GM18907 (cell line): Measurements from ENCODE around the gene EPHA7.

Experiments
- ATAC-seq: cut with Tn5 transposase; IDR thresholded peaks from one replicate; pipeline ENCODE4 v1.9.1; 2021; ENCODE audit warnings: mild to moderate bottlenecking, moderate library complexity; ENCODE audit not compliant: unreplicated experiment

Gene EPHA7

DNA sequence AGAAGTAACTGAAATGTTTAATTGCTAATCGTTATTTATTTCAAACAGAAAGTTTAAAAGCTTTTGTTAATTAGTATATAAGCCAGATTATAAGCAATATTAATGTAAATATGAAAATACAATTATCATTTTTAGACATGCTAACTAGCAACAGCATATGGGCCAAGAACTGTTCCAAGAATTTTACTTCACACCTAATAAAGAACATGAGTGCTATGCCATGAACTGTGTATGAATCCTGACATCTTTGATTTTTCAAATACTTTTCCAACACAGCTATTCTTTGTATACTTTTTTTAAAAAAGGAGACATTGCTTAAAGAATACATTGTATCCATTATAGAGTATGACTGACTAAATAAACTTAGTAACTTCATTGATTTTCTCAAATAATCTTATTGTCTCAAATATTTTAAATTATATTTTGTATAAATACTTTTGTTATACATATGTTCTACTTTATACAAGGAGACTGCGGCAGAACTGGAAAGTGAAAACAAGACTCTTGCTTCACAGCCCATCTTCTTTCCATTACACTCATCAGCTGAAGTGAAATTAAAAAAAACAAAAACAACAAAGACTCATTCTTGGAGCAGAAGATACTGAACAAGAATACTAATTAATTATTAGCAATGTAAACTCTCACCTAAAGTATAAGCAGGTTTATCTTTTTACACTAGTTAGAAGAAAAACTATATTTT is 89.9 kb downstream of the EPHA7 start:
- ATAC-seq, result no peak

DNA sequence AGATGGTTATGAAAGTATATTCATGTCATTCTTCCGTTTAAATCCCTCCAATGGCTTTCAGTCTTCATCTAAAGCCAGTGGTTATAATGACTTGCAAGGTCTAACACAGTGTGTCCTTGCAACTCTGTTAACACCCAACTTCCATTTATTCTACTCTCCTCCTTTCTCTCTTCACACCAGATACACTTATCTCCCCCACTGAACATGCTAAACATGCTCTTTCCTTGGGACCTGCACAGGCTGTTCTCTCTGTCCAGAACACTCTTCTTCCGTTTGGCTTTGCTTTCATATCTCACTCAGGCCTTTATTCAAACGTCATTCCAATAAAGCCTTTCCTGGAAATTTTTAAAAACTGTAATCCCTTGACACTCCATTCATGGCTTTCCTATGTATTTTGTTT is 91.5 kb downstream of the EPHA7 start:
- no peak for ATAC-seq

DNA sequence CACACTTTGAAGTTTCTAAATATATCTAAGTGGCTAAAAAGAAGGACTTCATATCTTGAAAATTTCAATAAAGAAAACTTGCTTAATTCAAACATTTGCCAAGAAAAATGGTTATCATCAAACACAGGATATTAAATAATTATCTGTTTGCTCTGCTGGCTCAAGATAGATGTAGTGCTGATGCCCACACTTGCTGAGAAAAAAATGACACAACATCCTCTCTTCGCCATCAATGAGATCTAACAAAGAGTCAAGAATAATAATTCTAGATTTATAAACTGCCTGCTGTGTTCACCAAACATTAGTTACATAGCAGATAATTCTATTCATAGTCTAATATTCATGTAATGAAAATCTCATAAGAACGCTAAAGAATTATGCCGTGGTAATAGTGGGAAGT is 93.6 kb downstream of the EPHA7 start:
- ATAC-seq, result no peak

DNA sequence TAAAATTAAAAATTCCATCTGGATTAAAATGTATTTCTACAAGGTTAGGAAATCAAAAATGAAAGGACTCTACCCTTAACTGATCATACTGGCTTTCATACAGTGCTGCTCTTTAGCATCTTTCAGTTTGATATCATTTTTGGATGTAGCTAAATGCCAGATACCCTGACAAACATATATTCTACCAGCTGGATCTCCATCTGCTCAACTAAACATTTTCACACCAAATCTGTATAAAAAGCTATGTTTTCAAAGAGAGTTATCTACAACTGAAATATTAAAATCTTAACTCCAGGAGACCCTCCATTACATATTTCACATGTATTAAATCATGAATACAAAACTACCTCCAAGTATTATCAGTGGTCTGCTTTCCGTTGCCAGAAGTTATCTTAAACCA is 95.7 kb downstream of the EPHA7 start:
- no peak for ATAC-seq

DNA sequence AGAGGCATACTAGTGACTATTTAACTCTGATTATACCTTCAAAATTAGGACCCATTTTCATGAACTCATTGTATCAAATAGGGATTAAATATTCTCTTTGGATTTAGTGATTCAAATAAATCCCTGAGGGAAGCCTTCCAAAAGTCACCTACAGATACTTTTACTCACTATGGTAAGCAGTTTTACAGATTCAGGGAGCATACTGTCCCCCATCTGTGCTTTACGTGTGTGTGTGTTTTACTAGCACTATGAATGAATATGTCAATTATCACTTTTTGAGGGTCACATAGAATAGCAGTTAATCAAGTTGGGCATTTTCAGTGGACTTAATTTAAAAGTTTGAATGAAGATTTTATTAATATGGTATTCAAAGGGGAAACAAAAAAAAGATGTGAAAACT is 96.7 kb downstream of the EPHA7 start:
- ATAC-seq, result no peak

DNA sequence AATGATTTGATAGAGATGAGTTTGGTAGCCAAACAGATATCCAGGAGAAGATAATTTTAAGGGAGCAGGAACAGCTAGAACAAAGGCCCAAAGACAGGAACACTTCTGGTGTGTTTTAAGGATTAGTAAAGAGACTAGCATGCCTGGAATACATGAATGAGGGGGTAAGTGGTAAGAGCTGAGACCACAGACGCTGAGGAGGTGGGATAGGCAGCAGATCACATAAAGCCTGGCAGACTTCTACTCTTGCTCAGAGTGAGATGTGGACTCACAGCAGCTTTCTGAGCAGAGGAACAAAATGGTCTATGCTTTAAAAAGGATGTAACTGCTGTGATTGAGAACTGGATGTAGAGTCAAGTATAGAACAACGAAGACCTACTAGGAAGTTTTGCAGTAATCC is 100.1 kb downstream of the EPHA7 start:
- ATAC-seq, result no peak

DNA sequence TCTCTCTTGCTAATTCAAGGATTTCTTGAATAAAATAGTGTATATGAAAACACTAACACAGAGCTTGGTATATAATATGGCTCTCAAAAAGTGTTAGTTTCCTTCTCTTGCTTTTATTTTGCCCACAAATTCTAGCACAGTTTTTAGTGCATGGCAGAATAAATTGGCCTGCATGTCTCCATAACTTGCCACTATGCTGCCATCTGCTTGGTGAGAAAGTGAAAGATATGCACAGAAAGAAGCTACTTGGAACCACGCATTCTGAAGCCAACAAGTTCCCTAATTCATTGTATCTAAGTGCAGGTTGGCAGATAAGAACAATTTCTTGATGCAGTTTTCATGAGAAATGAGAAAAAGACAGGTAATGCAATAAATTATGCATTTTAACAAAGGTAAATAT is 101.2 kb downstream of the EPHA7 start:
- no peak for ATAC-seq

DNA sequence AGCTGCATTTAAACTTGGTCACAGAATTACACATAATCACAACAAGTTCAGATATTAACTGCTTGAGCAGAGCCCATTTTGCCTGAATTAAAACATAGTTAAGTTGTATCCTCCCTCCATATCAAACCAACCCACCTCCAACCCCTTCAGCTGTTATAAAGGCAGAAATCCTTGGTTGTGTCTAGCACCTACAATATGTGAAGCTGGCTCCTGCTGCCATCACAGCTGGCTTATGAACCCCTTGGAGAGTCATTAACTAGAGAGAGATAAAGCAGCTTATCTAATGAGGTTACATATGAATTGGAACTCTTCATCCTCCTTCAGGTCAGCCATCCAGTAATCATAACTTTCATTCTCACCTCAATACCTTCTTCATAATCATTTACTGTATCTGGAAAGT is 101.8 kb downstream of the EPHA7 start:
- no peak for ATAC-seq

DNA sequence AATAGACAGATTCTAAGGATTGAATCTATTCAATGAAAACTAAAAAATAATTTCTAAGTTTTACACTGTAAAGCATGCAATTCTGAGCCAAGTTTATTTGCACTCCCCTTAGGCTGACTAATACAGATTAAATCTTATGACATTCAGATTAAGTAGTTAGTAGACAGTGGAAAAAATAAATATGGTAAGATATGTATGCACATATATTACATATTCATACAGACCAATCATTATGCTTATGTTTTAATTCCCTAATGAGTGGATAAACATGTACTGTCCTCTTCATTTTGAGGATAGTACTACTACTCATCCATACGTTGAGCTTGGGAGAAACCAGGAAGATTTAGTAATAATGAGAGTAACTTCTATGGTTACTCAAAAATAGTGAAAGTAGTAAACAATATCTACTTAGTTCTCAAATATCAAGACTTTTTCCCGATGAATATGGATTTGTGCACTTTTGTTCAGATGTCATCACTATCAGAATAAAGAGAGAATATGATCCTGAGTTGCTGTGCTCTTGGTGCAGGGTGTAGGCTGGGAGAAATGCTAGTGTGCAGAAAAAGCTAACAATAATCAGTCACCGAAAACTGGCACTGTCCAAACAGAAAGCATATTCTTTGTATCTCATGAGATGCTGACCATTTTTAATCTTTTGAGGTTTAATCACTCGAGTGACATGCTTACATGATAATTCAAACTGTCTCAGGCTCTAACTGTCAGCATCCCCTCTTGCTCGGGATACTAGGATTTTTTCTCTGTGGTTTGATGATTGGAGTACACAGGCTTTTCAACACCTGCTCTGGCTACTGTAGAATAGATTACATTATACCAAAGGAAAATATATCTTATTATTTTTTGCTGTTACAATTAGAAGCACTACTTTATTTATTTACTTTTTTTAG is 111.6 kb downstream of the EPHA7 start:
- no peak for ATAC-seq

DNA sequence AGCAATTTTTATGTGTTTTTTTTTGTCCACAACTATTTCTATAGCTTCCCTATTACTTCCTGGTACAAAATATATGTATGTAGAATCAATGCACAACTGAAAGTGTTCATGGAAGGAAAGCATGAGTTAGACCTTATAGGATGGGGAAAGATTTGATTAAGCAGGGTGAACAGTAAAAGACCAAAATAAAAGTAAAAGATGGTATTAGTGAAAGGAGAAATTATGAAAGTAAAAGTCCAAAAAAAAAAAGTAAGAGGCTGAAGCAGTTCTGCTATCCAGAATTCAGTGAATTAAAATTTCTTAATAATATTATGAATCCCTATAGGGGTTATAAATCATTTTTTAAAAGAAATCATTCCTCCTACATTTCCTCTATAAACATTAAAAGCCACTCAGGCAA is 114.3 kb downstream of the EPHA7 start:
- no peak for ATAC-seq

DNA sequence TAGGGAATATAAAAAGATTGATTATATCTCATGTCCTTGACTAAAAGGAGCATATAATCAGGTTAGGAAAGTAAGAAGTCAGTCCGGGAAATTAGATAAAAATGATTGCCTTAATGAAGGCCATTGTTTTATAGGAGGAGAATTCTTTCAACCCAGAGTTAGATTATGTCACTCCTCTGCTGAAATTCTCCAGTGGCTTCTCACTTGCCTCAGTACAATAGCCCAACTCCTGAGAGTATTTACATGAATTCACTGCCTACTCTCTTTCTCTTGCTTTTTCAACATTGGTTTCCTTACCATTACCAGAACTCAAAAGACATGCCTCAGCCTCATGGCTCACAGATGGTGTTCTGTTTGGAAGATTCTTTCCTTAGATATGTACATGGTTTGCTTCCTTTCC is 114.9 kb downstream of the EPHA7 start:
- ATAC-seq, result no peak

DNA sequence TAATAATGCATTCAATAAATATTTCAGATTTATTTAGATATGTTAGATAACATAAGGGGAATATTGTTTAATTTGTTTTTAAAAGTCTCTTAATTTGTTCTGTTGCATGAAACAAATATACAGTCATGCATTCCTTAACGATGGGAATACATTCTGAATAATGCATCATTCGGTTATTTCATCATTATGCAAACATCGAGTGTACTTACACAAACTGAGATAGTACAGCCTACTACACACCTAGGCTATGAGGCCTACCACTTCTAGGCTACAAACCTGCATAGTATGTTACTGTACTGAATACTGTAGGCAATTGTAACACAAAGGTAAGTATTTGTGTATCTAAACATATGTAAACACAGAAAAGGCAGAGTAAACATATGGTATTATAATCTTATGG is 118.7 kb downstream of the EPHA7 start:
- ATAC-seq, result no peak

DNA sequence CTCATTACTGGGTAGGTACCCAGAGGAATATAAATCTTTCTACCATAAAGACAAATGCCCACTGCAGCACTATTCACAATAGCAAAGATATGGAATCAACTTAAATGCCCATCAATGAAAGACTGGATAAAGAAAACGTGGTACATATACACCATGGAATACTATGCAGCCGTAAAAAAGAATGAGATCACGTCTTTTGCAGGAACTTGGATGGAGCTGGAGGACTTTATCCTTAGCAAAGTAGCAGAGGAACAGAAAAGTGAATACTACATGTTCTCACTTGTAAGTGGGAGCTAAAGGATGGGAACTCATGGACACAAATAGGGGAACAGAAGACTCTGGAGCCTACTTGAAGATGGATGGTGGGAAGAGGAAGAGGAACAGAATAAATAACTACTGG is 119.7 kb downstream of the EPHA7 start:
- no peak for ATAC-seq

DNA sequence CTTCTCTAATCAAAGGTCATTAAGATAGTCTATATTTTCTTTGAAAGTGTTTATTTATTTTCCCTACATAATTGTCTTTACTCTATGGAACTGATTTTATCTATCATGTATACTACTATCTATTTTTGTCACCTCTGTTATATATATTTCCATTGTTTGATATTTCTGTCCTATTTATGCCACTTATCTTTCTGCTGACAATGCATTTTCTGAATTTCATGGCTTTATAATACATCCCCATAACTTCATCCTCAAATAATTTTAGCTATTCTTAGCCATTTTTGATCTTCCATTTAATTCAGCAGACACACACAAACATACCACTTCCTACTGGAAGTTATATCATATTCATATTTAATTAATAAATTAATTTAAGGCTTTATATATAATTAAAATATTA is 123.7 kb downstream of the EPHA7 start:
- no peak for ATAC-seq

DNA sequence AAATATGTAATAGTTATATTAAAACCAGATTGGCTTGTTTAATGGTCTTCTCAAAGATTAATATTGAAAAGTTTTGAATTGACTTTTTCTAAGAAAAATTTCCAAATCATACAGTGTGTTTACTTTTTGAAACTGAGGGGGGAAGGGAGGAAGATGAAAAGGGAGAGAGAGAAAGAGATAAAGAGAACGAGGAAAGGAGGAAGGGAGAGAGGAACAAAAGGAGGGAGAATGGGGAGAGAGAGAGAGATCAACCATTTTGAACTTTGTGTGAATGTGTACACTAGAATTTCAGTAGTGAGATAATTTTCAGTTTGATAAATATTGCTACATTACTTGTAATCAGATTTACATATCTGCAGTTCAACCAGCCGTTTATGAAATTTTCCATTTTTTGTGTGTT is 124.5 kb downstream of the EPHA7 start:
- ATAC-seq, result no peak

DNA sequence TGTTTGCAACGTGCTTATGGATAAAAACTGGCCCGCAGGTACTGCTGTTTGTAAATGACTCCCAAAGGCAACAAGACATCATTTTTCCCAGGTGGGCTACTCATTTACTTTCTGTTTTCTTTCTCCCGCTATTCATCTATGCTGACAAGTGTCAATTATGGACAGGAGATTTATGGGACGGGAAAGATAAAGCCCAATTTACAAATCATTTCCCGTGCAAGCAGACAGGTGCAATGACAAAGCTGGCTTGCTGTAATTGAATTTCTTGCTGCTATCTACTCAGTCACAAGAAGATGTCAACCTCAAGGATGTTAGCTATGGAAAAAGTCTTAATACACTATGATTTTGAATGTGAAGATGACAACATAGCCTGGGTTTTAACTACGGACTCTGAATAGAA is 125.5 kb downstream of the EPHA7 start:
- no peak for ATAC-seq

DNA sequence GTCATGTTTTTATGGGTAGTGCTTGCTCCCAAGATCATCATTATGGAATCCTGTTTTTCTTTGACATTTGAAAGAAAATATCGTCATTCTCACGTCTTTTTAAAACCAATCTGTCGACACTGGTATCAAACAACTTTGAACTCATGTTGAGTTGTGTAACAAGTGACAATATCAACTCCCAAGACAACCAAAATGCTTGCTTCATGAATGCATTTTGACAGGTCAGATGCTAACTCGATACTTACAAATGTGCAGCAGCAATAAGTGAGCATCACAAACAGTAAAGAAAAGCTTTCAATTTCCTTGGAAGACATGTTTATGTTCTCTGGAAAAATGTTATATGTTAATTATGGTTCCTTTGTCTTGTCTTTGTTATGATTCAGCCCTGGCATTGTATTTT is 125.9 kb downstream of the EPHA7 start:
- no peak for ATAC-seq

DNA sequence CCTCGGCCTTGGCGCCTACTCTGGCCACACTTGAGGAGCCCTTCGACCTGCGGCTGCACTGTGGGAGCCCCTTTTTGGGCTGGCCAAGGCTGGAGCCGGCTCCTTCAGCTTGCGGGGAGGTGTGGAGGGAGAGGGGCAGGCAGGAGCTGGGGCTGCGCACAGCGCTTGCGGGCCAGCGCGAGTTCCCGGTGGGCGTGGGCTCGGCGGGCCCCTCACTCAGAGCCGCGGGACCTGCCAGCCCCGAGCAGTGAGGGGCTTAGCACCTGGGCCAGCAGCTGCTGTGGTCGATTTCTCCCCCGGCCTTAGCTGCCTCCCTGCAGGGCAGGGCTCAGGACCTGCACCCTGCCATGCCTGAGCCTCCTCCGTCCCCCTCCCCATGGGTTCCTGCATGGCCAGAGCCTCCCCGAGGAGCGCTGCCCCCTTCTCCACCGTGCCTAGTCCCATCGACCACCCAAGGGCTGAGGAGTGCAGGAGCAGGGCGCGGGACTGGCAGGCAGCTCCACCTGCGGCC is 136.8 kb downstream of the EPHA7 start:
- ATAC-seq, result no peak

DNA sequence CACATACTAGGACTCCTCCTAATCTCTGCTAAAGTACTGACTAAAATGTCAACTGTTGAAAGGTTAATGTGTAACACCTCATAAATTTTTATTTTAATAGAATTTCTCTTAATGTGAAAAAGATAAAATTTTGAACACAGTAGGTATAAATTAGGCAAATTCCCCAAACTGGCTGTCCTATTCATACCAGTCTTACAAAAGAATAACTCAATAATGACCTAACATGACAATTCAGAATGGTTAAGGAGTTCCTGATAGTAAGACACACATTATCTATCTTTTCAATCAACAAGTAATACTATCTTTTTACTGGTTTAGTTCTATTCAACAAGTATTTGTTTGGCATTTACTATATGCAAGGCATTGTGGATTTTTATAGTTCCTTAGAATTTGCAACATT is 141.1 kb downstream of the EPHA7 start:
- no peak for ATAC-seq

DNA sequence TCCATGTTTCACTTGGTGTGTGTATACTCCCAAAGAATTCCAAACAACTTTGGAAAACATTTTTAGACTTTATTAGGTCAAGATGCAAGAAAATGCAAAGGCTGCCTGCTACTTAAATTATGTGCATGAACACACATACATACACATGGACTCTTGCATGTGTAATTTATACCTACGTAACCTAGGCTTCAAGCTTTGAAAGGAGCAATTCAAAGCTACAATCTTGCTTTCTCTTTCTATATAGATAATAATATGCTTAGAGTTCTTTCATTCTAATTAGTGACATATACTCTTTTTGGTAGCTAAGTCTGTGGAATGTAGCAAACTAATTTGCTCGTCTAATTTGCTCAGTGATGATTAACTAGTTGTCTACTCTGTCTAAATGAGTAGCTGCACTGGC is 146.5 kb downstream of the EPHA7 start:
- no peak for ATAC-seq

DNA sequence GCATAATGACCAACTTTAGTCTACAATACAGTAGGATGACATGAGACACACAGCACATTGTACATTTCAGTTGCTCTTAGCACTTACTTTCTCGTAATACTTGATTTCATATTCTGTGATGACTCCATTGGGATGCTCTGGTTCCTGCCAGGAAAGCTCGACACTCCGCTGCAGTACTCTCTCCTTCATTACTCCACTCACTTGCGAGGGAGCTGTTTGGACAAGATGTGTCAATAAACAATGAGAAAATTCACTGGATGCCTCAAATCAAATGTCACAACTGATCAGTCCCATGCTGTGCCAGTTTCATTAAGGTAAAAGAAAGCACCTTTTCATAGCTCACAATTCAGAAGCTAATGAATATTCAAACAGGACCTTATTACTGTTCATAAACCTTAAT is 147.1 kb downstream of the EPHA7 start:
- no peak for ATAC-seq

DNA sequence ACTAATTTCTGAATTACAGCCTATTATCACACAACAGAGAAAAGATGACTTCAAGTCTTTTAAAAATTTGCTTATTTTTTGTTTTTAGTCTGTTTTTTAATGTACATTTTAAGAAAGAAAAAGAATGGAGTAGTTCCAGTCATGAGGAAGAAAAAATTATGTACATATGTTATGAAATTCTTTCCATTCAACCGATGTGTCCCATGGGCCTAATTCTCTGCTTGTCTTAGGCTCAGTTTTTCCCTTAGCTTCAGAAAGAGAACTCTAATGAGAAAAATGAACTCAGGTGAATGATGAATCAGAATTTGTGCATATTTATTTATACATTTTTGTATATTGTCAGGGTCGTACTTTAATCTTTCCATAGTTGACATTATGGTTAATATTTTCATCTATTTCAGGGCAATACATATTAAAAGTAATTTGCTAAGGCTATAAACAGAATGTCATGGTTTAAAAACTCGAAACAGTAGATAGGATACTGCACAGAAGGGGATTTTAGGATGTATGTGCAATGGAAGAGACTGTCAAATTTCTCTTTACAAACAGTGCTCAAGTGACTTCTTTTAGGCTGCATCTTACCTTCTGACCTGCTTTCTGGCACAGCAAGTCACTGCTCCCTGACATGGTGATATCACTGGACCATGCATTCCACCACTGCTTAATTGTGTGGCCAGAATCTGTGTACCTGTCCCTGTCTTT is 153.1 kb downstream of the EPHA7 start:
- no peak for ATAC-seq
